SK-N-SH treated with all-trans-retinoic acid at 6 μM for 48 hours (cell line): ENCODE results near the gene TMCC3.

Source experiments
- ATAC-seq: fragments of 200-7000 bp; cut with Tn5 transposase; 3 replicates; pipeline ENCODE4 v1.9.1; 2020; ENCODE audit warnings: mild to moderate bottlenecking, moderate library complexity
- ARNTL ChIP-seq: fragments of 450-650 bp; formaldehyde crosslinking; IDR thresholded peaks from 2 replicates; pipeline ENCODE4 v1.5.0; 2020; ENCODE audit warnings: low read depth, mild to moderate bottlenecking, moderate library complexity, borderline replicate concordance
- BACH2 ChIP-seq: fragments of 250-450 bp; sonication (Bioruptor Pico); IDR thresholded peaks from 2 replicates; pipeline ENCODE4 v1.9.0; 2021; ENCODE audit warnings: mild to moderate bottlenecking, borderline replicate concordance
- ESRRG ChIP-seq: fragments of 250-450 bp; sonication (Bioruptor Pico); IDR thresholded peaks from 2 replicates; pipeline ENCODE4 v1.6.1; 2021; ENCODE audit warnings: mild to moderate bottlenecking
- ISL1 ChIP-seq: fragments of 250-450 bp; sonication (Bioruptor Pico); IDR thresholded peaks from 2 replicates; pipeline ENCODE4 v2.1.2; 2022; ENCODE audit warnings: mild to moderate bottlenecking, moderate library complexity
- OSR1 ChIP-seq: fragments of 250-450 bp; sonication (Bioruptor Pico); IDR thresholded peaks from 2 replicates; pipeline ENCODE4 v1.8.0; 2022; ENCODE audit warnings: moderate library complexity, mild to moderate bottlenecking, inconsistent platforms
- PPARA ChIP-seq: fragments of 250-450 bp; sonication (Bioruptor Pico); IDR thresholded peaks from 2 replicates; pipeline ENCODE4 v1.5.0; 2020; ENCODE audit warnings: mild to moderate bottlenecking, borderline replicate concordance
- RARB ChIP-seq: fragments of 250-450 bp; sonication (Bioruptor Pico); IDR thresholded peaks from 2 replicates; pipeline ENCODE4 v1.8.0; 2021; ENCODE audit warnings: mild to moderate bottlenecking, moderate library complexity
- SNAI2 ChIP-seq: fragments of 250-450 bp; sonication (Bioruptor Pico); IDR thresholded peaks from 2 replicates; pipeline ENCODE4 v1.5.0; 2020; ENCODE audit warnings: mild to moderate bottlenecking, moderate library complexity
- TOX ChIP-seq: fragments of 250-450 bp; sonication (Bioruptor Pico); IDR thresholded peaks from 2 replicates; pipeline ENCODE4 v1.8.0; 2021; ENCODE audit warnings: mild to moderate bottlenecking, moderate library complexity, borderline replicate concordance
- ZC3H10 ChIP-seq: fragments of 250-450 bp; sonication (Bioruptor Pico); IDR thresholded peaks from 2 replicates; pipeline ENCODE4 v1.5.1; 2021; ENCODE audit warnings: mild to moderate bottlenecking, moderate library complexity
- ZFP3 ChIP-seq: fragments of 250-450 bp; sonication (Bioruptor Pico); IDR thresholded peaks from 2 replicates; pipeline ENCODE4 v1.5.0; 2020; ENCODE audit warnings: mild to moderate bottlenecking, moderate library complexity
- ZFP30 ChIP-seq: fragments of 450-650 bp; formaldehyde crosslinking; IDR thresholded peaks from 2 replicates; pipeline ENCODE4 v1.5.0; 2022; ENCODE audit warnings: mild to moderate bottlenecking, moderate library complexity
- ZNF565 ChIP-seq: fragments of 450-650 bp; formaldehyde crosslinking; conservative IDR thresholded peaks from 2 replicates; pipeline ENCODE4 v1.5.0; 2020; ENCODE audit warnings: low read depth, mild to moderate bottlenecking, moderate library complexity
- ZNF70 ChIP-seq: fragments of 450-650 bp; formaldehyde crosslinking; IDR thresholded peaks from 2 replicates; pipeline ENCODE4 v1.5.0; 2020; ENCODE audit warnings: mild to moderate bottlenecking, moderate library complexity
- ZNF8 ChIP-seq: fragments of 450-650 bp; formaldehyde crosslinking; IDR thresholded peaks from 2 replicates; pipeline ENCODE4 v1.5.0; 2020; ENCODE audit warnings: mild to moderate bottlenecking, moderate library complexity
- TF ChIP-seq, protein P1 (sequence below): fragments of 250-450 bp; sonication (Bioruptor Pico); IDR thresholded peaks from 2 replicates; pipeline ENCODE4 v1.5.1; 2020; ENCODE audit warnings: low read depth, mild to moderate bottlenecking, moderate library complexity
- TF ChIP-seq, protein P2 (sequence below): fragments of 250-450 bp; sonication (Bioruptor Pico); IDR thresholded peaks from 2 replicates; pipeline ENCODE4 v1.5.0; 2020; ENCODE audit warnings: mild to moderate bottlenecking, moderate library complexity
- TF ChIP-seq, protein P3 (sequence below): fragments of 250-450 bp; sonication (Bioruptor Pico); IDR thresholded peaks from 2 replicates; pipeline ENCODE4 v1.5.1; 2021; ENCODE audit warnings: mild to moderate bottlenecking, moderate library complexity
- TF ChIP-seq, protein P4 (sequence below): fragments of 250-450 bp; sonication (Bioruptor Pico); IDR thresholded peaks from 2 replicates; pipeline ENCODE4 v1.8.0; 2021; ENCODE audit warnings: low read depth, mild to moderate bottlenecking, moderate library complexity, borderline replicate concordance

TMCC3 gene

DNA sequence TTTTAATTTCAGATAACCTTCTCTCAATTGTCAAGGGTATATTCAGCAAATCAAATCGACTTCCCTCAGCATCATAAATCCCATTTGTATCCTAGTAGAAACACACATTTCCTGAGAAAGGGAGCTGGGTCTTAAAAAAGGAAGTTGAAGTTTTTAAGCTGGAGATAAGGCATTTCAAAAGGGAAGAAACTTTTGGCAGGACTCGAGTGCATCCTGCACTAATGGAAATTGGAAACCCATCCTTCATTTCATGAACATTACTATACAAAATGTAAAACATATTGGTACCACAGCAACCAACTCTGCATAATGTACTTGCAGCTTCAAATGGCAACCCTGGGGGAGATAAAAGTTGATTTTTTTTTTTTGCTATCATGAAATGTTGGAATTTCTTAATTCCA is 23.7 kb upstream of the TMCC3 start:
- TF ChIP-seq, protein P1, sequence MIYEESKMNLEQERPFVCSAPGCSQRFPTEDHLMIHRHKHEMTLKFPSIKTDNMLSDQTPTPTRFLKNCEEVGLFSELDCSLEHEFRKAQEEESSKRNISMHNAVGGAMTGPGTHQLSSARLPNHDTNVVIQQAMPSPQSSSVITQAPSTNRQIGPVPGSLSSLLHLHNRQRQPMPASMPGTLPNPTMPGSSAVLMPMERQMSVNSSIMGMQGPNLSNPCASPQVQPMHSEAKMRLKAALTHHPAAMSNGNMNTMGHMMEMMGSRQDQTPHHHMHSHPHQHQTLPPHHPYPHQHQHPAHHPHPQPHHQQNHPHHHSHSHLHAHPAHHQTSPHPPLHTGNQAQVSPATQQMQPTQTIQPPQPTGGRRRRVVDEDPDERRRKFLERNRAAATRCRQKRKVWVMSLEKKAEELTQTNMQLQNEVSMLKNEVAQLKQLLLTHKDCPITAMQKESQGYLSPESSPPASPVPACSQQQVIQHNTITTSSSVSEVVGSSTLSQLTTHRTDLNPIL (CRISPR knock-in tag): no peak
- TF ChIP-seq ISL1 (CRISPR knock-in tag) (no peak), TOX (no peak), SNAI2 (CRISPR knock-in tag) (no peak), ZNF70 (no peak), ZNF8 (CRISPR knock-in tag) (no peak), ZNF565 (CRISPR knock-in tag) (no peak)
- TF ChIP-seq, protein P2, sequence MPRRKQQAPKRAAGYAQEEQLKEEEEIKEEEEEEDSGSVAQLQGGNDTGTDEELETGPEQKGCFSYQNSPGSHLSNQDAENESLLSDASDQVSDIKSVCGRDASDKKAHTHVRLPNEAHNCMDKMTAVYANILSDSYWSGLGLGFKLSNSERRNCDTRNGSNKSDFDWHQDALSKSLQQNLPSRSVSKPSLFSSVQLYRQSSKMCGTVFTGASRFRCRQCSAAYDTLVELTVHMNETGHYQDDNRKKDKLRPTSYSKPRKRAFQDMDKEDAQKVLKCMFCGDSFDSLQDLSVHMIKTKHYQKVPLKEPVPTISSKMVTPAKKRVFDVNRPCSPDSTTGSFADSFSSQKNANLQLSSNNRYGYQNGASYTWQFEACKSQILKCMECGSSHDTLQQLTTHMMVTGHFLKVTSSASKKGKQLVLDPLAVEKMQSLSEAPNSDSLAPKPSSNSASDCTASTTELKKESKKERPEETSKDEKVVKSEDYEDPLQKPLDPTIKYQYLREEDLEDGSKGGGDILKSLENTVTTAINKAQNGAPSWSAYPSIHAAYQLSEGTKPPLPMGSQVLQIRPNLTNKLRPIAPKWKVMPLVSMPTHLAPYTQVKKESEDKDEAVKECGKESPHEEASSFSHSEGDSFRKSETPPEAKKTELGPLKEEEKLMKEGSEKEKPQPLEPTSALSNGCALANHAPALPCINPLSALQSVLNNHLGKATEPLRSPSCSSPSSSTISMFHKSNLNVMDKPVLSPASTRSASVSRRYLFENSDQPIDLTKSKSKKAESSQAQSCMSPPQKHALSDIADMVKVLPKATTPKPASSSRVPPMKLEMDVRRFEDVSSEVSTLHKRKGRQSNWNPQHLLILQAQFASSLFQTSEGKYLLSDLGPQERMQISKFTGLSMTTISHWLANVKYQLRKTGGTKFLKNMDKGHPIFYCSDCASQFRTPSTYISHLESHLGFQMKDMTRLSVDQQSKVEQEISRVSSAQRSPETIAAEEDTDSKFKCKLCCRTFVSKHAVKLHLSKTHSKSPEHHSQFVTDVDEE: no peak
- TF ChIP-seq, protein P3, sequence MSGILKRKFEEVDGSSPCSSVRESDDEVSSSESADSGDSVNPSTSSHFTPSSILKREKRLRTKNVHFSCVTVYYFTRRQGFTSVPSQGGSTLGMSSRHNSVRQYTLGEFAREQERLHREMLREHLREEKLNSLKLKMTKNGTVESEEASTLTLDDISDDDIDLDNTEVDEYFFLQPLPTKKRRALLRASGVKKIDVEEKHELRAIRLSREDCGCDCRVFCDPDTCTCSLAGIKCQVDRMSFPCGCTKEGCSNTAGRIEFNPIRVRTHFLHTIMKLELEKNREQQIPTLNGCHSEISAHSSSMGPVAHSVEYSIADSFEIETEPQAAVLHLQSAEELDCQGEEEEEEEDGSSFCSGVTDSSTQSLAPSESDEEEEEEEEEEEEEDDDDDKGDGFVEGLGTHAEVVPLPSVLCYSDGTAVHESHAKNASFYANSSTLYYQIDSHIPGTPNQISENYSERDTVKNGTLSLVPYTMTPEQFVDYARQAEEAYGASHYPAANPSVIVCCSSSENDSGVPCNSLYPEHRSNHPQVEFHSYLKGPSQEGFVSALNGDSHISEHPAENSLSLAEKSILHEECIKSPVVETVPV: no peak
- TF ChIP-seq, all 23 proteins: peak for 0

DNA sequence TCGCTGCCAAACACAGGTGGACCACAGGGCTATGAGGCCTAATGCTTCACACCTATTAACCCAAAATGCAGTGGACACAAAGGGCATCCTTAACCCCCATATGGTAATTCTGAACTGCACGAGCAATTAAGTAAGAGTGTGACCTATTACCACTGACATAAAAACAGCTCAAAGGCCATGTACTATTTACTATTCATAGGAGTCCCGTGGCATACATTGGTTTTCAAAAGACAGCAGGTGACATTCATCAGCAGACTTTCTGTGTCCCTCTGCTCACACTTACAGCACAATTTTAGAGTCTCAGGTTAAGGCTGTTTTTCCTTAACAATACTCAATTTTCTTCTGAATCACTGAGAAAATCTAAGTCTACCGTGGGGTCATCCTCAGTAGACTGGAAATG is 23.1 kb upstream of the TMCC3 start:
- ATAC-seq: no peak
- no peak for TF ChIP-seq ZNF70
- no peak for TF ChIP-seq ISL1 (CRISPR knock-in tag)
- TF ChIP-seq ZFP30 (CRISPR knock-in tag): no peak
- TF ChIP-seq BACH2 (CRISPR knock-in tag): no peak
- TF ChIP-seq RARB: no peak
- TF ChIP-seq OSR1 (CRISPR knock-in tag): no peak
- TF ChIP-seq, protein P2: no peak
- no peak for TF ChIP-seq ZFP3 (CRISPR knock-in tag)
- TF ChIP-seq, protein P4, sequence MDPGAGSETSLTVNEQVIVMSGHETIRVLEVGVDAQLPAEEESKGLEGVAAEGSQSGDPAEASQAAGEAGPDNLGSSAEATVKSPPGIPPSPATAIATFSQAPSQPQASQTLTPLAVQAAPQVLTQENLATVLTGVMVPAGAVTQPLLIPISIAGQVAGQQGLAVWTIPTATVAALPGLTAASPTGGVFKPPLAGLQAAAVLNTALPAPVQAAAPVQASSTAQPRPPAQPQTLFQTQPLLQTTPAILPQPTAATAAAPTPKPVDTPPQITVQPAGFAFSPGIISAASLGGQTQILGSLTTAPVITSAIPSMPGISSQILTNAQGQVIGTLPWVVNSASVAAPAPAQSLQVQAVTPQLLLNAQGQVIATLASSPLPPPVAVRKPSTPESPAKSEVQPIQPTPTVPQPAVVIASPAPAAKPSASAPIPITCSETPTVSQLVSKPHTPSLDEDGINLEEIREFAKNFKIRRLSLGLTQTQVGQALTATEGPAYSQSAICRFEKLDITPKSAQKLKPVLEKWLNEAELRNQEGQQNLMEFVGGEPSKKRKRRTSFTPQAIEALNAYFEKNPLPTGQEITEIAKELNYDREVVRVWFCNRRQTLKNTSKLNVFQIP (CRISPR knock-in tag): no peak
- TF ChIP-seq, protein P1 (CRISPR knock-in tag): no peak
- TF ChIP-seq SNAI2 (CRISPR knock-in tag): no peak
- TF ChIP-seq PPARA (CRISPR knock-in tag): no peak
- TF ChIP-seq ESRRG (CRISPR knock-in tag): no peak

More for the DNA sequence above, 23.7 kb upstream of the TMCC3 start:
- ATAC-seq: no peak

DNA sequence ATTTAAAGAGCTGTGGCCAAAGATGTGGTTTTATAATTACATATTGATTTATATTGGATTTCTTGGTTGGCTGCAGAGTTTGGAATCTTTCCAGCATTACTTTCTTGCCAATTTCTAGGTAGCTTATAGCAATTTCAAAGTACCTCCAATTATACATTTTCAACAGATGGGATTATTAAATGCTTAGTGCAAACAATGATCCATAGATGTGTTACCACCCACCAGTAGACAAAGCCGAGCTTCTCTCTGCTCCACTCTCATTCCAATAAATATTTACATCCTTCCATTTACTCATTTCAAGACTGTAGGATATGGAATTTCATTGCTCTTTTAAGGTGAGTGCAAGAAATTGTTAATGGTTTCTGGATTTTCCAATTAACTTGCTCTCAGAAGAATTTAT is 21.6 kb upstream of the TMCC3 start:
- no peak for ATAC-seq
- no peak for TF ChIP-seq ZFP30 (CRISPR knock-in tag)
- TF ChIP-seq ZC3H10 (CRISPR knock-in tag): no peak
- TF ChIP-seq ZFP3 (CRISPR knock-in tag): no peak
- TF ChIP-seq ARNTL (CRISPR knock-in tag): no peak
- no peak for TF ChIP-seq PPARA (CRISPR knock-in tag)
